Fibroblast of lung (primary cell): ENCODE data around the gene MAZ. TPM values are rescaled to one million over a fixed set of nuclear protein-coding genes. Genes with fewer than 3 reads are reported as not detected.
"Not testable (repeated sequence)": the region's sequence is repeated elsewhere in the genome, so short reads cannot be mapped to it uniquely, and the experiment has no call there.

Experiments used
- DNase-seq, 2 donors: peaks; one replicate each; pipeline versions ENCODE4 v3.0.0 to v3.0.0-alpha.2; 2010; ENCODE audit warnings: low read depth in 2 of 2
- H2AFZ ChIP-seq: 2 replicates; pipeline ENCODE4 v1.5.1; 2012; ENCODE audit warnings: low read length, control low read depth, inconsistent platforms
- H3K27ac ChIP-seq: 2 replicates; pipeline ENCODE4 v1.5.1; 2011; ENCODE audit warnings: low read length, control low read depth; ENCODE audit not compliant: insufficient read depth
- H3K27me3 ChIP-seq: 2 replicates; pipeline ENCODE4 v1.5.1; 2011; ENCODE audit warnings: mild to moderate bottlenecking, low read length; ENCODE audit not compliant: control insufficient read depth, insufficient read depth
- H3K36me3 ChIP-seq: 2 replicates; pipeline ENCODE4 v1.5.1; 2011; ENCODE audit warnings: low read length; ENCODE audit not compliant: control insufficient read depth, insufficient read depth
- H3K4me1 ChIP-seq: 2 replicates; pipeline ENCODE4 v1.5.1; 2011; ENCODE audit warnings: low read length; ENCODE audit not compliant: control insufficient read depth, insufficient read depth; ENCODE audit errors: extremely low read depth
- H3K4me2 ChIP-seq: 2 replicates; pipeline ENCODE4 v1.5.1; 2011; ENCODE audit warnings: low read length, control low read depth; ENCODE audit not compliant: insufficient read depth; ENCODE audit errors: extremely low read depth
- H3K4me3 ChIP-seq, 4 experiments: fragments of 200-600 bp in 1 of 4; sonication (generic) in 1 of 4; replicated peaks in 1 of 4; 2 replicates each; pipeline ENCODE4 v1.5.1; 2011 to 2016; ENCODE audit warnings: low read length in 4 of 4, low read depth in 3 of 4, mild to moderate bottlenecking in 3 of 4, control low read depth in 2 of 4, inconsistent platforms in 1 of 4, mixed read lengths in 1 of 4; ENCODE audit not compliant: insufficient read depth in 1 of 4; ENCODE audit errors: control extremely low read depth in 1 of 4
- H3K79me2 ChIP-seq: 2 replicates; pipeline ENCODE4 v1.5.1; 2012; ENCODE audit warnings: mild to moderate bottlenecking, low read length, inconsistent platforms; ENCODE audit not compliant: control insufficient read depth, insufficient read depth
- H3K9ac ChIP-seq: 2 replicates; pipeline ENCODE4 v1.5.1; 2011; ENCODE audit warnings: mild to moderate bottlenecking, low read length, control low read depth; ENCODE audit not compliant: insufficient read depth
- H3K9me3 ChIP-seq: 2 replicates; pipeline ENCODE4 v1.5.1; 2012; ENCODE audit warnings: low read depth, low read length; ENCODE audit not compliant: control insufficient read depth, insufficient read depth
- H4K20me1 ChIP-seq: 2 replicates; pipeline ENCODE4 v1.5.1; 2011; ENCODE audit warnings: low read length; ENCODE audit not compliant: control insufficient read depth, insufficient read depth; ENCODE audit errors: extremely low read depth
- EZH2 ChIP-seq: IDR thresholded peaks from 2 replicates; pipeline ENCODE4 v1.5.1; 2012; ENCODE audit warnings: low read length, control low read depth, mild to moderate bottlenecking; ENCODE audit errors: missing control alignments
- polyA plus RNA-seq, 2 donors: library from polyadenylated mRNA; depleted of rRNA in 1 of 2; stranded (reverse) in 1 of 2; unstranded in 1 of 2; fragments of >200 nt; gene quantifications; 2 replicates each; pipeline ENCODE4 v1.2.1, GENCODE V29; 2011 to 2012; ENCODE audit warnings: missing spikeins in 1 of 2
- total RNA-seq: library from RNA; depleted of rRNA; stranded (reverse); fragments of >200 nt; gene quantifications from 2 replicates; pipeline ENCODE4 v1.2.1, GENCODE V29; 2014
- TF ChIP-seq, protein P1 (sequence below), 2 donors: IDR thresholded peaks in 1 of 2; conservative IDR thresholded peaks in 1 of 2; 1 replicate in 1 of 2; 2 replicates in 1 of 2; pipeline ENCODE4 v1.5.1; 2011 to 2012; ENCODE audit warnings: low read length in 2 of 2, control low read depth in 1 of 2, inconsistent platforms in 1 of 2, low read depth in 1 of 2, mild to moderate bottlenecking in 1 of 2

Gene MAZ
- total and polyA plus RNA-seq, 2 donors (not counting 1 experiment from before 2014, with no cell fraction given): 68.1 to 131 TPM

GRCh38 chr16:29770250-29770929 is 35.9 kb upstream of the MAZ start:
- no peaks in the 10 kb centered on the region for H3K36me3 ChIP-seq
- no peak overlapping the region for H3K4me2 ChIP-seq
- TF ChIP-seq, protein P1, sequence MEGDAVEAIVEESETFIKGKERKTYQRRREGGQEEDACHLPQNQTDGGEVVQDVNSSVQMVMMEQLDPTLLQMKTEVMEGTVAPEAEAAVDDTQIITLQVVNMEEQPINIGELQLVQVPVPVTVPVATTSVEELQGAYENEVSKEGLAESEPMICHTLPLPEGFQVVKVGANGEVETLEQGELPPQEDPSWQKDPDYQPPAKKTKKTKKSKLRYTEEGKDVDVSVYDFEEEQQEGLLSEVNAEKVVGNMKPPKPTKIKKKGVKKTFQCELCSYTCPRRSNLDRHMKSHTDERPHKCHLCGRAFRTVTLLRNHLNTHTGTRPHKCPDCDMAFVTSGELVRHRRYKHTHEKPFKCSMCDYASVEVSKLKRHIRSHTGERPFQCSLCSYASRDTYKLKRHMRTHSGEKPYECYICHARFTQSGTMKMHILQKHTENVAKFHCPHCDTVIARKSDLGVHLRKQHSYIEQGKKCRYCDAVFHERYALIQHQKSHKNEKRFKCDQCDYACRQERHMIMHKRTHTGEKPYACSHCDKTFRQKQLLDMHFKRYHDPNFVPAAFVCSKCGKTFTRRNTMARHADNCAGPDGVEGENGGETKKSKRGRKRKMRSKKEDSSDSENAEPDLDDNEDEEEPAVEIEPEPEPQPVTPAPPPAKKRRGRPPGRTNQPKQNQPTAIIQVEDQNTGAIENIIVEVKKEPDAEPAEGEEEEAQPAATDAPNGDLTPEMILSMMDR (conservative IDR thresholded peaks at IDR 0.05 in 1 of 2, IDR thresholded peaks at IDR 0.05 in 1 of 2; ENCODE audit: low read depth in 1 of 2, low read length in 2 of 2): no peak
- TF ChIP-seq EZH2: no peak
- H3K4me3 ChIP-seq: no peak overlapping the region
- H3K79me2 ChIP-seq: no peaks in the 10 kb centered on the region
- H3K9me3 ChIP-seq: no peaks in the 10 kb centered on the region
- H3K27ac ChIP-seq: no peak overlapping the region
- no peaks in the 10 kb centered on the region for H4K20me1 ChIP-seq
- no peak overlapping the region for H3K9ac ChIP-seq
- no peaks in the 10 kb centered on the region for H3K27me3 ChIP-seq
- H3K4me1 ChIP-seq: no peaks in the 10 kb centered on the region
- no peak for DNase-seq
- H2AFZ ChIP-seq: no peak overlapping the region

DNA sequence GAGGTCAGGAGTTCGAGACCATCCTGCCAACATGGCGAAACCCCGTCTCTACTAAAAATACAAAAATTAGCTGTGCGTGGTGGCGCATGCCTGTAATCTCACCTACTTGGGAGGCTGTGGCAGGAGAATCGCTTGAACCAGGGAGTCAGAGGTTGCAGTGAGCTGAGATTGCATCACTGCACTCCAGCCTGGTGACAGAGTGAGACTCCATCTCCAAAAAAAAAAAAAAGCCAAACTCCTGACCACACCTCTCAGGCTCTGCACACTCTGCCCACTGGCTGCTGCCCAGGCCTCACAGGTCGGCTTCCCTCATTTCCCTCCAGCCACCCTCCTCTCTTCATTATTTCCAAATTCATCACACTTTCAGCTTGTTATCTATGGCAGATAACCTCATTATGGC is 34.0 kb upstream of the MAZ start:
- H3K36me3 ChIP-seq, H3K4me2 ChIP-seq, DNase-seq: not testable (repeated sequence)

DNA sequence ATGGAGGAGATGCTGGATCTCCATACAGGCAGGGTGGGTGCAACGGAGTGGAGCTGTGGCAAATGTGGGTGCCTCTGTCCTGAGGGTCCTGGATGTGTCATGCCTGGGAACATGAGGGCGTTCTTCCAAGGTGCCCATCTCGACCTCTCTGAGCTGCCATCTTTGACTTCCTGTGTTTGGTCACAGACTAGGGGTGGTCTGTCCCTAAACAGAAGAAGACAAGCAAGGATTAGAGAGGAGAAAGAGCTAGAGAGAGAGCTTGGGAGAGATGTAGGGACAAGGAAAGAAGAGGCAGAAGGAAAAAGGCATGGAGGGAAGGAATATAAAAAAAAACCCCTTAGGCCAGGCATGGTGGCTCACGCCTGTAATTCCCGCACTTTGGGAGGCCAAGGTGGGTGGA is 31.6 kb upstream of the MAZ start:
- peaks cover 8% of the 10 kb centered on the region for H3K27me3 ChIP-seq
- no peak overlapping the region for H3K4me3 ChIP-seq
- H3K36me3 ChIP-seq: no peaks in the 10 kb centered on the region
- no peak overlapping the region for H3K4me2 ChIP-seq
- H3K9me3 ChIP-seq: no peaks in the 10 kb centered on the region
- no peaks in the 10 kb centered on the region for H3K79me2 ChIP-seq
- H2AFZ ChIP-seq: no peak overlapping the region
- H3K27ac ChIP-seq: no peak overlapping the region
- H3K4me1 ChIP-seq: no peaks in the 10 kb centered on the region
- TF ChIP-seq, protein P1 (conservative IDR thresholded peaks at IDR 0.05 in 1 of 2, IDR thresholded peaks at IDR 0.05 in 1 of 2; ENCODE audit: low read depth in 1 of 2, low read length in 2 of 2): no peak
- no peak for TF ChIP-seq EZH2
- H4K20me1 ChIP-seq: no peaks in the 10 kb centered on the region
- no peak overlapping the region for H3K9ac ChIP-seq
- DNase-seq: no peak

More for the DNA sequence above, 34.0 kb upstream of the MAZ start:
- not testable (repeated sequence) for H3K9me3 ChIP-seq, H3K79me2 ChIP-seq, H3K27ac ChIP-seq, H3K4me1 ChIP-seq, H3K9ac ChIP-seq, H3K27me3 ChIP-seq, H3K4me3 ChIP-seq, H2AFZ ChIP-seq, H4K20me1 ChIP-seq
